Body of pancreas (tissue), 4 donors: ENCODE results near the gene WNT5B. TPM values are rescaled to one million over a fixed set of nuclear protein-coding genes. Genes with fewer than 3 reads are reported as not detected.

Experiments used
- ATAC-seq: fragments of 150-250 bp; one replicate; pipeline ENCODE4 v1.9.1; 2016
- DNase-seq, 4 donors: peaks; one replicate each; pipeline ENCODE4 v3.0.0-alpha.2; 2019
- H3K27ac ChIP-seq, 4 donors: fragments of 200-600 bp; sonication (generic); 1 replicate in 3 of 4; 2 replicates in 1 of 4; pipeline versions ENCODE4 v1.5.1 to v1.6.1; 2016 to 2019; ENCODE audit warnings: mild to moderate bottlenecking in 1 of 4, mixed read lengths in 1 of 4, moderate library complexity in 1 of 4
- H3K27me3 ChIP-seq, 2 donors: fragments of 200-600 bp; sonication (generic); one replicate each; pipeline ENCODE4 v1.6.0; 2016; ENCODE audit warnings: mild to moderate bottlenecking in 1 of 2
- H3K36me3 ChIP-seq, 2 donors: fragments of 200-600 bp; sonication (generic); replicated peaks in 1 of 2; 2 replicates each; pipeline ENCODE4 v1.5.1; 2016; ENCODE audit warnings: low read depth in 2 of 2; ENCODE audit not compliant: insufficient read depth in 1 of 2
- H3K4me1 ChIP-seq: fragments of 200-600 bp; sonication (generic); one replicate; pipeline ENCODE4 v1.6.0; 2016
- H3K4me3 ChIP-seq, 2 donors: fragments of 200-600 bp; sonication (generic); 1 replicate in 1 of 2; 2 replicates in 1 of 2; pipeline ENCODE4 v1.5.1; 2016 to 2019
- H3K9me3 ChIP-seq, 3 donors: fragments of 200-600 bp; sonication (generic); 1 replicate in 2 of 3; 2 replicates in 1 of 3; pipeline ENCODE4 v1.5.1; 2016
- POLR2A ChIP-seq, 3 donors: fragments of 450-650 bp; IDR thresholded peaks; one replicate each; pipeline ENCODE4 v1.6.1; 2016; ENCODE audit warnings: antibody characterized with exemption in 3 of 3, mild to moderate bottlenecking in 2 of 3
- WGBS, 2 donors: methylation state at CpG; one replicate each; pipeline ENCODE4 v1.1.5; 2017; 5-methylcytosine and 5-hydroxymethylcytosine counted together
- intact Hi-C: fragments of 100-400 bp; cut with DNase I; formaldehyde crosslinking; loops from one replicate; pipeline ENCODE4 v1.15.1; 2023
- total RNA-seq, 2 donors: library from RNA; depleted of rRNA; stranded (reverse); fragments of >200 nt; gene quantifications; one replicate each; pipeline ENCODE4 v1.1.0, GENCODE V29; 2016
- TF ChIP-seq, protein P1 (sequence below), 7 experiments: fragments of 450-650 bp in 4 of 7; fragments of 200-600 bp in 3 of 7; sonication (generic) in 3 of 7; IDR thresholded peaks; one replicate each; pipeline ENCODE4 v1.5.1; 2016 to 2019; ENCODE audit warnings: antibody characterized with exemption in 7 of 7

WNT5B gene
- total RNA-seq, 2 donors from 2014 or later: not detected

DNA sequence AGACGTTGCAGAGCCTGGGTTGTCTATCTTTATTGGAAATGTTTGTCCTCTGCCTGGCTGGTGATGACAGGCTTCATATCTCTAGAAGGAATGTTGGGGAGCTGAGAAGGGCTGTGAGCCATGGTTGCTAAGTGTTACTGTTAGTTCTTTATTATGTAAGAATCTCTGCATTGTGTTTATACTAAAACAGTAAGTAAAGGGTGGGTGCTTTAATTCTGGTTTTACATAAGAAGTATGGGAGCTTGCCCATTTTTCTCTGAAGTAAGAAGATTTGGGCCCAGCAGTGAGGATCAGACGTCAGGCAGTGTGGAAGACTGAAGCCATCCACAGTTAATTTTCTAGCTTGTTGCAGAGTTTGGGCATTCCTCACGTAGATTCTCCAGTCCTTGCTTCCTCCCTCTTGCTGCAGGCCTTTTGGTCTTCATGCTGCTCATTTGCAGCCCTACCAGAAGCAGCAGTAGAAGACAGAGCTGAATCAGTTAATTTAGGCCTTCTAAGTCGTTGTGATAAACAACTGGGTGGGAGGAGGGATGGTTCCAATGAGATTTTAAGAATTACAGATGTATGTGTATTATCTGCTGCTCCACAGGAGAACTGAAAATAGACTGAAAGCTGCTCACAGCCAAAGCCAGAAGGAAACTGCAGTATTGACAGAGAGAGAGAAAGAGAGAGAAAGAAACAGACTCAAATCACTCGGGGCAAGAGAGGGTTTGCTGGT, 21.4 kb downstream of the WNT5B start:
- Histone ChIP-seq H3K4me3 (no peak overlapping the region), H3K27ac (no peak overlapping the region), H3K9me3 (no peaks in the 10 kb centered on the region), H3K4me1 (no peaks in the 10 kb centered on the region), H3K36me3 (no peaks in the 10 kb centered on the region), H3K27me3 (no peaks in the 10 kb centered on the region)
- ATAC-seq: no peak
- intact Hi-C loops: loop anchor here (5.0 kb wide), 2 partner anchors 142 to 282 kb away; no protein-coding TSS in a partner anchor
- no peak for TF ChIP-seq POLR2A (IDR thresholded peaks at IDR 0.05)
- TF ChIP-seq, protein P1, sequence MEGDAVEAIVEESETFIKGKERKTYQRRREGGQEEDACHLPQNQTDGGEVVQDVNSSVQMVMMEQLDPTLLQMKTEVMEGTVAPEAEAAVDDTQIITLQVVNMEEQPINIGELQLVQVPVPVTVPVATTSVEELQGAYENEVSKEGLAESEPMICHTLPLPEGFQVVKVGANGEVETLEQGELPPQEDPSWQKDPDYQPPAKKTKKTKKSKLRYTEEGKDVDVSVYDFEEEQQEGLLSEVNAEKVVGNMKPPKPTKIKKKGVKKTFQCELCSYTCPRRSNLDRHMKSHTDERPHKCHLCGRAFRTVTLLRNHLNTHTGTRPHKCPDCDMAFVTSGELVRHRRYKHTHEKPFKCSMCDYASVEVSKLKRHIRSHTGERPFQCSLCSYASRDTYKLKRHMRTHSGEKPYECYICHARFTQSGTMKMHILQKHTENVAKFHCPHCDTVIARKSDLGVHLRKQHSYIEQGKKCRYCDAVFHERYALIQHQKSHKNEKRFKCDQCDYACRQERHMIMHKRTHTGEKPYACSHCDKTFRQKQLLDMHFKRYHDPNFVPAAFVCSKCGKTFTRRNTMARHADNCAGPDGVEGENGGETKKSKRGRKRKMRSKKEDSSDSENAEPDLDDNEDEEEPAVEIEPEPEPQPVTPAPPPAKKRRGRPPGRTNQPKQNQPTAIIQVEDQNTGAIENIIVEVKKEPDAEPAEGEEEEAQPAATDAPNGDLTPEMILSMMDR (IDR thresholded peaks at IDR 0.05): no peak
- no peak for DNase-seq
- WGBS, 2 donors: 39 to 41% methylated on average over 5 of the region's 5 CpGs

DNA sequence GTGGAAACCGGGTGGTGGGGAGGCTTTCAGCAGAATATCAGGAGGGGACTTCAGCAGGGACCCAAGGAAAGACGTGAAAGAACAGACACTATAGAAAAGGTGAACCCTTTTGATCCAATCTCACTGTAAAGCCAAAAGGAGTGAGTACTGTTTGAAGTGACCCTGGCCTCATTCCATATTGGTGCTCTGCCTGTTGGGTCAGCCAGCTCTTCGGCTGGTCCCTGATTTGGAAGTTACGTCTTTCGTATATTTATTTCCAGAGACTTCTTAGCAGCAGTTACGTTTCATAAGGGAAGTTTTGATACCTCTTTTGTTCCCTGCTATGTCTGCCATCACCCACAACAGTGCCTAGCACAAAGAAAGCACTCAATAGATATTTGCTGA, 21.9 kb downstream of the WNT5B start:
- no peak for ATAC-seq
- Histone ChIP-seq H3K4me1 (no peaks in the 10 kb centered on the region), H3K4me3 (no peak overlapping the region), H3K9me3 (no peaks in the 10 kb centered on the region), H3K27ac (no peak overlapping the region), H3K36me3 (no peaks in the 10 kb centered on the region), H3K27me3 (no peaks in the 10 kb centered on the region)
- TF ChIP-seq, protein P1 (IDR thresholded peaks at IDR 0.05): no peak
- TF ChIP-seq POLR2A (IDR thresholded peaks at IDR 0.05): no peak
- 51 to 58% methylated on average over 6 of the region's 6 CpGs for WGBS, 2 donors
- intact Hi-C loops: loop anchor here (5.0 kb wide), 2 partner anchors 141 to 281 kb away; no protein-coding TSS in a partner anchor
- DNase-seq: no peak

DNA sequence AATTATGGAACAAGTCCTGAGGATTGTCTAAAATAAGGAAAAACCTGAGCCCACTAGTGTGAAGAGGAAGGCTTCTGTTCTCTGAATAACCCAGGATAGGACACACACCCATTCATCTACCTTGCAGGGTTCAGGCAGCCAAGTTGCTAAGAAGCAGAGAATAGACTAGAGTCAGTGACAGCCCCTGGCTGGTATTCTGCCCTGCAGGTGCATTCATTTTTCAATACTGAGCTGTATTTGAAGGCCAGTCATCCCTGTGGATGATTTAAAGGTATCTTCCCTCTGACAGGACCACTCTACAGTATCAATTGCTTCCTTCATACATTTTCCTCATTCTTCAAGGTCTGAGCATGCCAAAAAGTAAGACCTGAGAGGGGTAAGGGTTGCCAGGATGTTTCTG, 22.9 kb downstream of the WNT5B start:
- no peak overlapping the region for H3K4me3 ChIP-seq
- H3K36me3 ChIP-seq: no peaks in the 10 kb centered on the region
- ATAC-seq: no peak

DNA sequence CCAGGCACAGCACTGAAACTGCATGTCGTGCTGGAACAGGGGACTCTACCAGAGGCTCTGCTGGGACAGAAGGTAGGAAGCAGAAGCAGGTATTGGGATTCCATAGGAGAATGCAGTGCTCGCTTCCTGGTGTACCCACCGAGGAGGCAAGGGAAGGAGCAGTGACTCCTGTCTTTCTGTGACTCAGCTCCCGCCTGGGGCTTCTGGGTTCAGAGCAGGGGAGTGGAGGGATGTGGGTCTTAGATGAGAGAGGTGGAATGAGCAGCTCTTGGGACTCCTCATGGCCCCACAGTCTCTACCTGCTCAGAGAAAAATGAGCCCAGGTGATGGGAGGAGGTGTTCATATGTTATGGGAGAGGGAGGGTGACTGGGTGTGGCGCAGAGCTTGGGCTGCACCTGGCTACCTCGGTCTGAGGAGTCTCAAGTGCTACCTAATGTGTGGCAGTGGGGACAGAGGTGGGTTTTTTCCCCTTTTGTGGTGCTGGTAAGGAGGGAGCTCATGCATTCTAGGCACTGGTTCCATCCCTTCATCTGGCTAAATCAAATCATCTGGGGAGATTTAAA, 26.3 kb downstream of the WNT5B start:
- peaks cover 32% of the 10 kb centered on the region for H3K4me1 ChIP-seq
- H3K27ac ChIP-seq: no peak overlapping the region
- ATAC-seq (no peak), DNase-seq (no peak)
- no peaks in the 10 kb centered on the region for H3K36me3 ChIP-seq
- H3K9me3 ChIP-seq: no peaks in the 10 kb centered on the region
- intact Hi-C loops: no loop called here
- H3K27me3 ChIP-seq: no peaks in the 10 kb centered on the region
- TF ChIP-seq, protein P1 (IDR thresholded peaks at IDR 0.05): no peak
- no peak for TF ChIP-seq POLR2A (IDR thresholded peaks at IDR 0.05)
- 87 to 89% methylated on average over 6 of the region's 6 CpGs for WGBS, 2 donors
- H3K4me3 ChIP-seq: no peak overlapping the region

More for the DNA sequence above, 22.9 kb downstream of the WNT5B start:
- no peaks in the 10 kb centered on the region for H3K27me3 ChIP-seq
- H3K9me3 ChIP-seq: no peaks in the 10 kb centered on the region
- H3K4me1 ChIP-seq: no peaks in the 10 kb centered on the region
- no peak for DNase-seq
- no peak overlapping the region for H3K27ac ChIP-seq
- intact Hi-C loops: loop anchor here (5.0 kb wide), 2 partner anchors 140 to 280 kb away; no protein-coding TSS in a partner anchor
- TF ChIP-seq, protein P1 (IDR thresholded peaks at IDR 0.05): no peak
- TF ChIP-seq POLR2A (IDR thresholded peaks at IDR 0.05): no peak
